DMS114 treated with DMSO at 0.1 percent for 48 hours (cell line): ENCODE data around the gene MVB12B.

Experiments used
- DNase-seq: peaks from one replicate; lab custom pipeline; 2025; ENCODE audit not compliant: unreplicated experiment; lab: John Stamatoyannopoulos, UW

The MVB12B gene

DNA sequence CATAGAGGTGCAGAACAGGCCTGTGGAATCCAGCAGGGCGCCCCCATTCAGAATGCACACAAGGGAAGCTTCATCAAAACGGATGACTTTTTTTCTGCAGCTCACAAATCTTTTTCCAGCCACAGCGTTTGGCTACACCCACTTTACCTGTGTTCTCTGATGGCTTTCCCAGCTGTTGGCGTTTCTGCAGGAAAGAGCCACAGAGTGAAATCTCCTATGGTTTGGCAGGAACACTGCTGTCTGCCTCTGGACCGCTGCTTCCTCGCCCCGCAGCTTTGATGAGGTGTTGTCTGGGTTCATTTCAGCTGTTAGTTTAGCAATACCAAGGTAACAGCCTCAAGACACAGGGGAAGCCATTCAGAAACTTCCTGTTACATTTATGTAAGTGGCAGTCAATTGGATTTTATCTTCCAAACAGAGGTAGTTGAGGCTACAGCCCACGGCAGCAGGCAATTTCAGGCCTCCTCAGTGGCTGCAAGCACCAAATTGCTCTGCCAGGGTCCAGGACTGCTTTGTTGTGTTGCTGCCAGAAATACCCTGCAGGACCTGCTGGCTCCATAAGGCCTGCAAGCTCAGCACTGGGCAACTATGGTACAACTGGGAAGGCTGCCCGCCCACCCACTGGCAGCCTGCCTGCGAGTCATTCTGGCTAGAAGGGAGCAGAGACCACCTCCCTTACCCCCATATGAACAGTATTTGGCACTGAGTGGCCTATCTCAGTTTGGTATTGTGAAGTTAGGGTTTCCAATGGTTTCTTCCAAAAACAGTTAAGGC, 96.7 kb downstream of the MVB12B start:
- no peak for DNase-seq

DNA sequence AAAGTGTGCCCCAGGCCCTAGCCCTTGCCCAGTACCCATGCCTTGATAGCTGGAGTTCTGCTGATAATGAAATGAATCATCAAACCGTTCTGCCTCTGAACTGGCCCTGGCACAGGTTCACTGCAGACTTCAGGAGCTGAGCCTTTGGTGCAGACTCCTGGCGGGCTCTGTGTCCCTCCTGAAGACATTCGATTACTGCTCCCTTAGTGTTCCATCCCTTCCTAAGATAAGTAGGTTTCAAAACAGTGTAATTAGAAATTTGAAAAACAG, 97.2 kb downstream of the MVB12B start:
- DNase-seq = no peak

- DNase-seq = no peak
Observed at GRCh38 chr9:126424511-126424910, 97.9 kb downstream of the MVB12B start.

DNA sequence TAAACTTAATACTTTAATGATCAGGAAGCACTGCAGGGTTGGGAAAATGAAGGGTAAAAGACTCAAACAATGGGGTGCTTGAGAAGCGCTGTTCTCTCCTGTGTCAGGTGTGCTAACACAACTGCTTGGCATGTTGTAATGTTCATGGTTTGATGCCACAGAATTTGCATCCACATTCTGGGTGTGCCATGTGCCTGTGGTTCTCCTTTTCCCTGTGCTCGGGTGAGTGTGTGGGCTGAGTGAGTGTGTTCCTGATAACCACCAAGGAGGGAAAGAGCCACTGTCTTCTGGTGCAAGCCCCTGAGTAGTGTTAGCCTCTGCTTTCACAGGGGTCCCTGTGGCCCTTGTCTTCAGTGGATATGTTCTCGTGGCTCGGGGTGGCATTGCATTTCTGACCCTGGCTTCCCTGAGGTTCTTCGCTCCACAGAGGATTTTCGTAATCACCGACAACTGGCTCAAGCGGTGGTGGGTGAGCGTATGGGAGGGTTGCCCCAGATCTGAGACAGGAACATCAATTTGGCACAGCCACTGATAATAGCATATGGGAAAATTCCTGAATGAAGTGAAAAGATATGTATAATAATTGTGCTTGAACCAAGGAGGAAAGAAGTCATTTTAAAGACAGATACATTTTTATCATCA, 102.0 kb downstream of the MVB12B start:
- DNase-seq = no peak

DNA sequence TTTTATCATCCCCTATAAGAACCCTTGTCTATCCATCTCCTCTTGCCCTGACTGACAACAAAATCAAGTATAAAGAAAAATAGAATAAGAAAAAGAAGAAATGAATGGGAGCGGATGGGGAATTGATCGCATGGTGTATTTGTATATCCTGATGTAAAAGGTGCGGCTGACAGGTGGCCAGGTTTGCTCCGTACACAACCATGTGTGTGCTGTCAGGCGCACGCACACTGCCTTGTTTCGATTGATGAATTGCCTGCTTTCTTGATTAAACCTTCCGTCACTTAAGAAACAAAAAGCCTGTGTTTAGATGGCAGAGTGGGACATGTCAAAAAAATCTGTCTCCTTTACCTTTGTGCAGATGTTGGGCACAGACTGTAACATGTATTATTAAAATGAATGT, 102.6 kb downstream of the MVB12B start:
- no peak for DNase-seq

GRCh38 chr9:126430124-126430523, 103.5 kb downstream of the MVB12B start:
- no peak for DNase-seq

DNA sequence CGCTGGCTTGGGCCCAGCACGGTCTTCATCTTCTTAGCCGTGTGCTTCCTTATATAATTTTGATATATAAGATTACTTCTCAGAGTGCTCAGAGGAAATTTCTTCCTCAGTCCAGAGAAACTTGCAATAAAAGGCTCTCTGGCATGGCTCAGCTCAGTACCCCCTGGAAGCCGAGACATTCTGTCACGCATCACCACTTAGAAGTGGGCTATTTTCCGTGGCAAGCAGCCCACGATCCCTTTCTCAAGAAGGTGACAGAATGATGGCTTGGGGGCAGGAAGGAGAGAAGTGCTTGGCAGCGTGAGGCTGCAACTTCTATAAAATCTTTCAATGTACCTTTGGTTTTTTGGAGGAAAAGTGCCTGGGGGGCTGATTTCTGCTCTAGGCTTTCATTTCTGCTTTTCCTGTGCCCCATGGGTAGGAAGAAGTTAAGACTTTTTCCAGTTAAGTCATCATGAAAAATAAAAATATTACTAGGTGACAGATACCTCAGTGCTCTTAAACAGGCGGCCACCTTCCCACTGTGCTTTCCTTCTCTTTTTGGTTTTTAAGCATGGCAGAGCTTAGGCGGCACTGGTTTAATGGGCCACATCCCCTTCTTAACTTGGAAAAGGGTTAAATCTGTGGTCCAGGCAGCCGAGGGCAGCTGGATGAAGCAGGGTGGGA, 104.6 kb downstream of the MVB12B start:
- DNase-seq = no peak

DNA sequence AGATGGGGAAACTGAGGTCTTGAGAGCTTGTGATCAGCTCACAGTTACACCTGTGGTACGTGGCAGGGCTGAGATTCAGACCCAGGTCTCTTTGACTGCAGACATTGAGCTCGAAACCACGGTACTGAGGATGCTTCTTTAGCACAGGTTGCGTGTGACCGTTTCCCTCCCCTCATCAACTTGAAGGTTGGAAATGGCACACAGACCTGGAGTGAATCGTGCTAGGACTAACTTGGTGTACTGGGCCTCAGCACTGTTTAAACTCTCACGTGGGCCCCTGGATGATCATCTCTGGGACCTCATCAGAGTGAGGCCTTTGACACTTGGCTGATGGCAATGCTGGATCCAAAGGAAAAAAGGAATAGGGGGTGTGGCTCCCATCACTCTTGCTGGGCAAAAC, 106.0 kb downstream of the MVB12B start:
- DNase-seq = no peak

DNA sequence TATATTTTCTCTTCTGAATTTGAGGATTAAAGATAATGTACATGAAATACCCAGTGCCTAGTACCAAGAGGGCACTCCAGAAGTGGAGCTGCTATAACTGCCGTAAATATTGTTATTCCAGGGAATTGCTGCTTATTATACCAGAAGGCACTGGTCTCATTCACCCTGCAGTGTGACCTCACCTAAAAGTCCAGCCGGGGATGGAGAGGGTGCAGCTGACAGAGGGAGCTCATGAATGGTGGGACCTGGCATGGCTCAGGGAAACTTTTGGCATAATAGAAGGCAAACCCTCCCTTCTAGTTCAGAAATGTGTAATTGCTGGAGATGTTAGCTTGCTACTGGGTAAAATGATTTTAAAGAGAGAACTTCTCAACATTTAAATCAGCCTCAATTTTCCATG, 108.5 kb downstream of the MVB12B start:
- DNase-seq = no peak

DNA sequence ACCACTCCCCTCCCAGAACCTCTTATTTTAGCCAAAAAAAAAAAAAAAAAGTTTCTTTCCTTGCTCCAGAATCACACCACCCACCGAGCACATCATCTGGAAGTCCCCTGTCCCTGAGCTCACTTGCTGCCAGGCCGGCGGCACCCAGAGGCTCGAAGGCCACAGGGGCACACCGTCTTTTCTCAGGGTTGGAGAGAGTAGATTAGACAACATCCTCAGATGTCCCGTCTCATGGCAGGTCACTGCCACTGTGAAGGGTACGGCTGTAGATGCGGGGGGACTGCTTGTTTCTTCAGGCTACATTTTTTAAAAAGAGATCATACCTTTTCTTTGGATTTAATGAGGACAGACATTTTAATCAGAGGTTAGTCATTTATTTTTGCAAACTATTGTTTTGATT, 109.0 kb downstream of the MVB12B start:
- no peak for DNase-seq

DNA sequence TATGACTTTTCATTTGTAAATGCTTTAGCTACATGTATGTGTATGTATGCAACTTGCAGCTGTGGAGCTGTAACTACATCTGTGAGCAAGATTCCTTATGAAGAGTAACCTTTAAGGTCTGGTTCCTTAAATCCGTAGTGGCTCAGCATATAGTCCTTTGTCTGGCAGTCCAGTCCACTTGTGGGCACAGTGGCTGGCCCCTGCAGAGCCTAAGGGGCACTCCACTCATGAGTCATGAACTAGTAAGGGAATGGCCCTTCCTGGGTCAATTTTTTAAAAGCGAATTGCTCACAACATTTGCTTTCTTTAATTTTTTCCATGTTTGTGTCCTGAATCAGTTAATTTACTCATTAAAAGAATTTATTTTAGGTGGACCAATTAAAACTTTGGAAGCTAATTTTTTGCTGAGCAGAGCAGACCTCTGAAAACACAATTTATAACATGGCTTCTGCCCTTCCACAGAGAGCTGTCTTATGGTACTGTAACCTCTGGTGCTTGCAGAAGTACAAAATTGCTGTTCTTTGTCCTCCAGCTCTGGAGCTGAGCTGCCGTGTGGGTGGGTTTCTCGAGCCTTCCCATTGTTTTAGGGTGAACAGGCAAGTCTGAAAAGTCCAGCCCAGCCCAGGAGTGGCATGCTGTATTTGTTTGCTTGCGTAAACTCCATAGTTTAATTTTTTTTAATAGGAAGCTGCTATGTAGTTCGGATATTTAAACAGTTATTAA, 110.1 kb downstream of the MVB12B start:
- DNase-seq = no peak

GRCh38 chr9:126437268-126437666, 110.6 kb downstream of the MVB12B start:
- DNase-seq = no peak

DNA sequence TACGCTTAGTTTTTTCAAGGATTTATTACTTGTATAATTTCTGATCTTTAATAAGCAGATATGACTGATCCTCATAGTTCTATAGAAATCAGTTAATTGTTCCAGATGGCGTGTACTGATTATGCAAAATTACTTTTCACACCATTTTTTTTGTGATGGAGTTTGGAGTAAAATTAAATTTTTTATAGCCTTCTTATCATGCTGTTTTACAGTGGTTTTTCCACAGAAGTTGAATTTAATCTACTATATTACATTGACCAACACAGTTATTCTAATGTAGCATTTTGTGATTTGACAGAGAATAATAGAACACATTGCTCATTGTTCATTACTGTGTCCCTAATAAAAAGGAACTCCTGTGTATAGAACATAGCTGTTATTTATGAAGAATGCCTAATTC, 111.1 kb downstream of the MVB12B start:
- DNase-seq = no peak

DNA sequence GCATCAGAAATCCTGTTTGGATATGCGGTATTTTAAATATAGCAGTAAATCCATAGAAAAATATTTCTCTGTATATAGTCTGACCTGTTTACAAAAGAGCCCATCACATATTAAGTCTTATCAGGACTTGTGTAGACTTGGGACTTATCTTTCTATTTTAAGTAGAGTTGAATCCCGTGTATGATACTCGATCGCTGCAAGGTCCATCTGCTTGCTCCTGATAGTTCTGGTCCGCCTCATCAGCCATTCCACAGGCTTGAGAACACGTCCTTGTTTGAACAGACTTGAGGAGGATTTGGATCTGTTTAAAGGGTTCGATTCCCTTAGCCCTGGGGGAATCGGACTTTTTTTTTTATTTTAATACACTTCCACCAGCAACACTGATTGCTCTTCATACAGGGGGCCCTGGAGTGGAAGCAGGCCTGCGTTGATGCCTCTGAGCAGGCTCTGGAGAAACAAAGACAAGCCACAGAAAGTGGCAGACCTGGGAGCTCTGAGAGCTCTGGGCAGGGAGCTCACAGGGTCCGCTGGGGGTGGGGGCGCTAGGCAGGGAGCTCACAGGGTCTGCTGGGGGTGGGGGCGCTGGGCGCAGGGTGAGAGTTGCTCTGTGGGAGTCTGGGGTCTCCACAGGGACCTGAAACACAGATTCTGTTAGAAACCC, 112.2 kb downstream of the MVB12B start:
- no peak for DNase-seq

DNA sequence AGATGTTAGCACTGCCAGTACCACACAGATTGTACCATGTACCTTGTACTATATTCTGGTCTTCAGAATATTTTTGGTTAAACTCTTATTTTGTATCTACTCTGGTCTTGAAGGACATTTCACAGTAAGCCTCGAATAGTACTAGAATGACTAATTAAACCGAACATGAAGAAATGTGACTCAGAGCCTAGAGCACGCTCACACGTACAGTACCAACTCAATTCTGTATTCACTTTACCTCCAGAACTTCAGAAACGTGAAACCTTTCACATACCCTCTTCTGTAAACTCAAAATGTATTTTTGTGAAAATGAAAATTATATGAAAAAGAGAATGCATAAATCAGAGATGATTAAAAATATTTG, 112.8 kb downstream of the MVB12B start:
- no peak for DNase-seq

DNA sequence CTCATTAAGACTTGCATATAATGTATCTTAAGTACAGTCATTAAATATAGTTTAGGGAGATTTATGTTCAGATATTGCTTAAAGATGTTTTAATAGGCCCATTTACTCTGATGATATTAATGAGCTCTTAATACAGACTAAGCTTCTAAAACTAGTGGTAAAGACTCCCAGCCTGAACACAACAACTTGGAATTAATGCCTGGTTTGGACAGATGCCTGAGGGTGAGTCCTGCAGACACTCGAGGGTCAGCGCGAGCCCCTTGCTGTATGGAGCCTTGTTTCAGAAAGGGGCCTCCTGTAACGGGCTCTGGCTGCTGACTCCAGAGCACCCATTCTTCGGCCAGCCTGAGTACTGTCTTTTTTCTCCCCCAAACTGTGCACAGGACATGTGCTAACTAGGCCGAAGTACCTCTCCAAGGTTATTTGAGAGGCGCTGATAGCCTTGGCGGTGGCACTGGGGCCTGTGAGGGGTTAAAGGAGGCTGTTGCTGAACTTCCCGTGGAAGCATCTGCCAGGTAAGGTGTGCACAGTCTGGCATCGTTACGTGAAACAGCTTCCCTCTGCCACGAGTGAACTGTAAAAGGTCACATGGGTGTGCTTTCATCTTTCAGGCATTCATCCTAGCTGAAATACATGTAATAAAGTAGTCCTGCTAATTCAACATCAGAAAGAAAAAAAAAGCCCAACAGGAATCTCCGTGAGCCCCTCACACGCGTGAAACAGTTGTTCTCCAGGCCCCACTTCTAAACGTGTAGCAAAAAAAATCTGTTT, 113.4 kb downstream of the MVB12B start:
- no peak for DNase-seq

GRCh38 chr9:126440940-126441339, 114.3 kb downstream of the MVB12B start:
- DNase-seq = no peak

DNA sequence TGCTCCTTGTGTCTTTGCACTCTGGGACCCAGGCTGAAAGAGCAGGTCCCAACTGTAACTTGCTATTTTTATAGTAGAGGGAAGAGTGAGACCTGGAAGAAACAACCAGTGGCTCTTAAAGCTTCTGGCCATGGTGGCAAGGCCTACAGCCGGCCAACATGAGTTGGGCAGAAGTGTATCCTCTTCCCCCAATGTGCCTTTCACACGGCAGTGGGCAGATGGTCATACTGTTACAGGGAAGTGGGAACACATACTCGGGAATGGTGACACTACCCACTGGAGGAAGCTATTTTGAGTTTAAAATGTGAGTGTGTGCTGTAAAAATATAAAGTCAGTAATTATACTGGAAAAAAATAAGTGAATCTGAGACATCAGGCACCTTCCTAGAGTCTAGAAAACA, 116.0 kb downstream of the MVB12B start:
- DNase-seq = no peak

DNA sequence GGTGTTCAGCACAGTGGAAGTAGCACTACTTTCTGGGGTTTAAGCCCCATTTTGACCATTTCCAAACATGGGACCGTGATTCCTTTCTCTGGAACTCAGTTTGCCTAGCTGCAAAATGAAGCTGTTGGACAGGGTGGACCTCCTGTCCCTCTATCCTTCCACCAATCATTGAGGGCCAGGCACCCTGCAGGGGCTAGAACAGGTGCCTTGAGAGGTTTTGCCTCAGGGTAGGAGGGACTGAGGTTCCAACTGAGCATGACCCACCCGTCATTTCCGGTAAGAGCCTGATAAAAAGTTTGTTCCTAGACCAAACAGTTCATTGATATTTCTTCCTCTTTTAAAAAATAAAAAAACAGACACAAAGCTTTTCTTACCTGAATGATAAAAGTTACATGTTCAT, 116.5 kb downstream of the MVB12B start:
- no peak for DNase-seq

- no peak for DNase-seq
Observed at GRCh38 chr9:126448136-126448535, 121.5 kb downstream of the MVB12B start.
